Measurements from ENCODE around the gene BLACAT1. TPM values are rescaled to one million over a fixed set of nuclear protein-coding genes. Genes with fewer than 3 reads are reported as not detected.

The BLACAT1 gene
- total and polyA plus RNA-seq, 12 donors, result 0.03 to 0.08 (median 0.06) TPM; not detected in 8

DNA sequence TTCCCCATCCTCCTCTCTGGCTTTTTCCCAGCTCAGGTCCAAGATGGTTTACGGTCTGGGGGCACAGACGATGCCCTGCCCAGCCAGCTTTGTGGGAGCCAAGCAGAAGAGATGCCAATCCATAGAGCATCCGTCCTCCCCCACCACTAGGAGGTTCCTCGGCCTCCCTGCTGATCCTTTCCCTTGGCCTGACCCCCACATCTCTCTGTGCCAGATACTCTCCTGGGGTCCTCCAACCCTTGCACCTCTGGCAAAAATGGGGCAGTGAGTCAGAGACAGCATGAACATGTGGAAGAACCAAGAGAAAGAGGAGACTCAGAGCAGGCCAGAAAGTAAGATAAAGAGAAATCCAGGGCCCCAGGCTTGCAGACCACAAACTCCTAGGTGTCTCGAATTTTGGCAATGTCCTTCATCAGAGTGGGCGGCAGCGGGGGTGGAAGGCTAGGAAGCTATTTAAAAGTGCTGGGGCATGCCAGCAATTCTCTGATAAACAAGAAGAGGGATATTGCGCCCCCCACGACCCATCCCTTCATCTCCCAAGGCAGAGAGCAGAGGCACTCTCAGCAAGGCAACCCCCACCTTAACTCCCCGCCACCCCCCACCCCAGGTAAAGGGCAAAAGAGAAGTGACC lies 11.4 kb downstream of the BLACAT1 start:
- no peaks in the 10 kb centered on the region for H3K36me3 ChIP-seq (replicated peaks in 1 of 2)
- no peak overlapping the region for H3K27ac ChIP-seq
- WGBS, 4 donors, result 51 to 71% (median 66%) methylated on average over 10 of the region's 10 CpGs
- no peaks in the 10 kb centered on the region for H3K9me3 ChIP-seq (replicated peaks in 1 of 3)
- H3K4me3 ChIP-seq, result no peak overlapping the region
- TF ChIP-seq POLR2A (IDR thresholded peaks at IDR 0.05), result no peak
- TF ChIP-seq, protein P1, sequence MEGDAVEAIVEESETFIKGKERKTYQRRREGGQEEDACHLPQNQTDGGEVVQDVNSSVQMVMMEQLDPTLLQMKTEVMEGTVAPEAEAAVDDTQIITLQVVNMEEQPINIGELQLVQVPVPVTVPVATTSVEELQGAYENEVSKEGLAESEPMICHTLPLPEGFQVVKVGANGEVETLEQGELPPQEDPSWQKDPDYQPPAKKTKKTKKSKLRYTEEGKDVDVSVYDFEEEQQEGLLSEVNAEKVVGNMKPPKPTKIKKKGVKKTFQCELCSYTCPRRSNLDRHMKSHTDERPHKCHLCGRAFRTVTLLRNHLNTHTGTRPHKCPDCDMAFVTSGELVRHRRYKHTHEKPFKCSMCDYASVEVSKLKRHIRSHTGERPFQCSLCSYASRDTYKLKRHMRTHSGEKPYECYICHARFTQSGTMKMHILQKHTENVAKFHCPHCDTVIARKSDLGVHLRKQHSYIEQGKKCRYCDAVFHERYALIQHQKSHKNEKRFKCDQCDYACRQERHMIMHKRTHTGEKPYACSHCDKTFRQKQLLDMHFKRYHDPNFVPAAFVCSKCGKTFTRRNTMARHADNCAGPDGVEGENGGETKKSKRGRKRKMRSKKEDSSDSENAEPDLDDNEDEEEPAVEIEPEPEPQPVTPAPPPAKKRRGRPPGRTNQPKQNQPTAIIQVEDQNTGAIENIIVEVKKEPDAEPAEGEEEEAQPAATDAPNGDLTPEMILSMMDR (IDR thresholded peaks at IDR 0.05), result no peak
- DNase-seq, result no peak
- H3K4me1 ChIP-seq (replicated peaks in 1 of 2), result peaks cover 0 to 6% of the 10 kb centered on the region in 2 donors
- no peaks in the 10 kb centered on the region for H3K27me3 ChIP-seq
- intact Hi-C loops (cut with DNase I), result no loop called here

DNA sequence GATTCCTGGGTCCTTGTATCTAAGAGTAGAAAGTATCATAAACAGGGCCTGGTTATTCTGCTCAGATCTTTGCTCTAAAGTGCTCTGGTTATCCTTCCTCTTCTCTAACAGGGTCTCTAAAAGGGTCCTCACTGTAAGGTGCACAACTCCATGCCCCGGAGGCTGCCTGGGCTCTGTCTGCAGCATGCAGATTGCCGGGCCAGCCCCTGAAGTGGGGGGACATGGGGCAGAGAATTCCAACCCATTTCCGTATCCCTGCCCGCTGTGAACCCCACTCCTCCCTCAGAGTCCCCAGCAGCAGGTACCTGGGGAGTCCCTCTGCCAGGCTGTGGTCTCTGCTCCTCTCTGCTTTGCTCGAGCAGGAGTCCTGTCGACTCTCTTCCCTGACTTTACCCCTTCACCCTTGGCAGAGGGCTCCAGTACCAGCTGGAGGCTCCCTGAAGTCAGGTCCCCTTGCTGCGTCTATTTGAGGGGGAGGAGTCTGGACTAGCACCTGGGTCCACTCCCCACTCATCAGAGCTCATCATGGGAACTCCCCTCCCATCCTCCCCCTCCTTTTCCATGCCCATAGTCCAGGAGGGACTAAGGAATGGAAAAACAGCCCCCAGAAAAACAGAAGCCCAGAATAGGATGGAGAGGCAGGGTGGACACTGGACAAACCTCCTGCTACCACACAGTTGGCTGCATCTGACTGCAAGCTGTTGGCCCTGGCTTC lies 12.1 kb downstream of the BLACAT1 start:
- peaks cover 0 to 13% of the 10 kb centered on the region in 2 donors for H3K4me1 ChIP-seq (replicated peaks in 1 of 2)
- no peaks in the 10 kb centered on the region for H3K36me3 ChIP-seq (replicated peaks in 1 of 2)
- no peak overlapping the region for H3K4me3 ChIP-seq
- WGBS, 4 donors, result 71 to 85% (median 74%) methylated on average over 4 to 7 of the region's 7 CpGs
- TF ChIP-seq POLR2A (IDR thresholded peaks at IDR 0.05), result no peak
- TF ChIP-seq, protein P1 (IDR thresholded peaks at IDR 0.05), result no peak
- no peaks in the 10 kb centered on the region for H3K9me3 ChIP-seq (replicated peaks in 1 of 3)
- intact Hi-C loops (cut with DNase I), result no loop called here
- DNase-seq, result no peak
- H3K27me3 ChIP-seq, result no peaks in the 10 kb centered on the region
- H3K27ac ChIP-seq, result no peak overlapping the region

DNA sequence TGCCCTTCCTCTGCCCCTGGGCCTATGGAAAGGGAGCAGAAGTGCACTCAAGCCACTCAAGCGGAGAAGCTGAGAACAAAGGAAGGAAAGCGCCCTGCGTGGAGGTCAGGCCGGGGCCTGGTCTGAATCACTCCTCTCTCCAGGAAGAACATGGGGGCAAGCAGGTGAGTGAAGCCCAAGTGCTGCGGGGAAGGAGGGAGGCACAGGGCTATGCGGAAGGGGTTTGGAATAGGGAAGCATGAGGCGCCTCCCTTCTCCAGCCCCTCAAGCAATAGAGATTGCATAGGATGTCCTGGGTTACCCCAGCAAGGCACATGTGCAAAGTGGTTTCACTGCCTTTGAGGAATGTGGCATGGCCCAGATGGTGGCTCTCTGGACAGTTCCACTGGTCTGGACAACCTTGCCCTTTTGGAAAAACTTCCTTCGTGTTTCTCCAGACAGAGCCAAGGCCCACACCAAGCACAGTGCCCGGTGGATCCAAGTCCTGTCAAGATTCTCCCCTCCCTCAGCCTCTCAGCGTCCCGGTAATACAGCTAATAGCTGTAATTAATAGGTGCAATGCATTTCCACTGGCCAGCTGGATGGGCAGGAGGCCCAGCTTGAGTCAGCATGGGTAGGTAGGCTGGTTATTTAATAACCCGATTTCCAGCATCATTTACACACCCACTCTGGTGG lies 13.7 kb downstream of the BLACAT1 start:
- TF ChIP-seq POLR2A (IDR thresholded peaks at IDR 0.05), result no peak
- TF ChIP-seq, protein P1 (IDR thresholded peaks at IDR 0.05), result no peak
- Histone ChIP-seq H3K4me1 (replicated peaks in 1 of 2) (peaks cover 0 to 23% of the 10 kb centered on the region in 2 donors), H3K9me3 (replicated peaks in 1 of 3) (no peaks in the 10 kb centered on the region), H3K36me3 (replicated peaks in 1 of 2) (no peaks in the 10 kb centered on the region), H3K4me3 (no peak overlapping the region), H3K27me3 (no peaks in the 10 kb centered on the region), H3K27ac (no peak overlapping the region)
- peak in 1 of 7 donors; percentile 70 for DNase-seq
- 77 to 83% (median 80%) methylated on average over 10 to 12 of the region's 12 CpGs for WGBS, 4 donors
- intact Hi-C loops (cut with DNase I), result no loop called here

DNA sequence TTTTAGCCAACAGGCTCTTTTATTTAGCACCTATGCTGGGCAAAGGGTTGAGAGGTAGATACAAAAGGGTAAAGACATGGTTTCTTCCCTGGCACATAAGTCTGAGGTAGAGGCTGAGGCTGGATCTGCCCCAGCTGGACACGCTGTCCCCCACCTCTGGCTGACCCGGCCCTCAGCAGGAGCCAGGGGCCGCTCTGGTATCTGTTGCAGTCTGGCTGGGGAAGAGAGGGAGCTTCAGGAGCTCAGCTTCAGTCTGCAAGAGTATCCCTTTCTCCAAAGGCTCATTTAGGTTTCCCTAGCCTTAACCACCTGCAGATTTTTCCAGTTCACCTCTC lies 14.2 kb downstream of the BLACAT1 start:
- no peak for DNase-seq
- intact Hi-C loops (cut with DNase I), result no loop called here
- H3K27me3 ChIP-seq, result no peaks in the 10 kb centered on the region
- H3K9me3 ChIP-seq (replicated peaks in 1 of 3), result no peaks in the 10 kb centered on the region
- WGBS, 4 donors, result 74 to 89% (median 82%) methylated on average over 3 of the region's 3 CpGs
- TF ChIP-seq, protein P1 (IDR thresholded peaks at IDR 0.05), result no peak
- no peak for TF ChIP-seq POLR2A (IDR thresholded peaks at IDR 0.05)
- H3K4me3 ChIP-seq, result no peak overlapping the region
- no peaks in the 10 kb centered on the region for H3K36me3 ChIP-seq (replicated peaks in 1 of 2)
- peak overlapping the region in 1 of 5 donors; percentile 38 for H3K27ac ChIP-seq
- H3K4me1 ChIP-seq (replicated peaks in 1 of 2), result peaks cover 0 to 23% of the 10 kb centered on the region in 2 donors
